GM12878 (cell line): ENCODE data around the gene FAN1. TPM values are rescaled to one million over a fixed set of nuclear protein-coding genes. Genes with fewer than 3 reads are reported as not detected.

Experiments
- ATAC-seq: fragments of 200-7000 bp; cut with Tn5 transposase; 3 replicates; pipeline ENCODE4 v1.9.1; 2020; ENCODE audit warnings: mild to moderate bottlenecking, moderate library complexity
- BruUV-seq: library from RNA; stranded (reverse); fragments of 400-500 nt; replicated peaks from 2 replicates; lab custom pipeline; 2021; lab: Mats Ljungman, UMichigan
- CTCF ChIA-PET: fragments of 300-600 bp; sonication (Branson Sonifier 250); formaldehyde crosslinking; extraction: SDS; loops from one replicate; lab custom pipeline; 2021; ENCODE audit warnings: inconsistent platforms; lab: Yijun Ruan, JAX
- POLR2A ChIA-PET: fragments of 350-600 bp; formaldehyde crosslinking; extraction: SDS; loops from one replicate; lab custom pipeline; 2021; ENCODE audit warnings: inconsistent platforms; lab: Charles Lee
- RAD21 ChIA-PET: fragments of 300-600 bp; sonication (Branson Sonifier 250); formaldehyde crosslinking; loops from one replicate; lab custom pipeline; 2023; ENCODE audit warnings: antibody characterized with exemption; ENCODE audit not compliant: unreplicated experiment; lab: Charles Lee
- SMC1A ChIA-PET: fragments of 300-600 bp; sonication (Branson Sonifier 250); formaldehyde crosslinking; loops from one replicate; lab custom pipeline; 2023; ENCODE audit not compliant: unreplicated experiment, uncharacterized antibody; lab: Charles Lee
- DNase-seq: peaks from one replicate; pipeline ENCODE4 v3.0.0-alpha.2; 2011; ENCODE audit warnings: low read depth, low spot score
- FAIRE-seq: peaks from 3 replicates; lab custom pipeline; 2011; peaks lifted over from hg19 to GRCh38; lab: Jason Lieb, UNC
- H2AFZ ChIP-seq: 2 replicates; pipeline ENCODE4 v1.6.0; 2011; ENCODE audit warnings: low read depth, low read length, control low read depth; ENCODE audit not compliant: control insufficient read depth
- H3K27ac ChIP-seq: 2 replicates; pipeline ENCODE4 v1.5.1; 2011; ENCODE audit warnings: control low read depth; ENCODE audit not compliant: control insufficient read depth, insufficient read depth
- H3K27me3 ChIP-seq, 2 experiments: replicated peaks in 1 of 2; 2 replicates each; pipeline versions ENCODE4 v1.6.0 to v1.6.1; 2011; ENCODE audit warnings: low read length in 1 of 2; ENCODE audit not compliant: control insufficient read depth in 2 of 2, insufficient read depth in 2 of 2
- H3K36me3 ChIP-seq, 2 experiments: 2 replicates each; pipeline ENCODE4 v1.5.1; 2011; ENCODE audit warnings: low read length in 1 of 2; ENCODE audit not compliant: control insufficient read depth in 2 of 2, insufficient read depth in 2 of 2
- H3K4me1 ChIP-seq: 2 replicates; pipeline ENCODE4 v1.6.1; 2011; ENCODE audit warnings: mild to moderate bottlenecking, low read length, moderate library complexity, mixed read lengths; ENCODE audit not compliant: control insufficient read depth, insufficient read depth
- H3K4me2 ChIP-seq: 2 replicates; pipeline ENCODE4 v1.6.0; 2011; ENCODE audit warnings: control low read depth; ENCODE audit not compliant: control insufficient read depth, insufficient read depth
- H3K4me3 ChIP-seq: fragments of 200-600 bp; sonication (generic); 2 replicates; pipeline ENCODE4 v1.5.1; 2016
- H3K79me2 ChIP-seq: 2 replicates; pipeline ENCODE4 v1.6.0; 2011; ENCODE audit warnings: low read length; ENCODE audit not compliant: control insufficient read depth, insufficient read depth
- H3K9ac ChIP-seq: 2 replicates; pipeline ENCODE4 v1.8.0; 2011; ENCODE audit warnings: low read length, control low read depth, mixed read lengths; ENCODE audit not compliant: control insufficient read depth, insufficient read depth
- H3K9me3 ChIP-seq: replicated peaks from 3 replicates; pipeline ENCODE4 v1.5.1; 2011; ENCODE audit warnings: mild to moderate bottlenecking, low read length; ENCODE audit not compliant: control insufficient read depth, insufficient read depth
- H4K20me1 ChIP-seq: 2 replicates; pipeline ENCODE4 v1.6.0; 2011; ENCODE audit not compliant: control insufficient read depth, insufficient read depth
- BCLAF1 ChIP-seq: fragments of 450-650 bp; IDR thresholded peaks from 2 replicates; pipeline ENCODE4 v1.6.1; 2017; ENCODE audit warnings: antibody characterized with exemption, mild to moderate bottlenecking, moderate library complexity
- ESRRA ChIP-seq: IDR thresholded peaks from 2 replicates; pipeline ENCODE4 v1.6.1; 2012; ENCODE audit warnings: mild to moderate bottlenecking, low read length, improper control_type of control experiment
- GATAD2B ChIP-seq: fragments of 450-650 bp; conservative IDR thresholded peaks from 2 replicates; pipeline ENCODE4 v1.6.1; 2017; ENCODE audit warnings: low read depth, mild to moderate bottlenecking, moderate library complexity
- MXI1 ChIP-seq: fragments of 150-350 bp; IDR thresholded peaks from 2 replicates; pipeline ENCODE4 v1.6.1; 2011; ENCODE audit warnings: low read depth, mild to moderate bottlenecking, inconsistent platforms, low read length, improper control_type of control experiment
- ZSCAN29 ChIP-seq: fragments of 450-650 bp; IDR thresholded peaks from 2 replicates; pipeline ENCODE4 v1.6.1; 2017; ENCODE audit warnings: mild to moderate bottlenecking, moderate library complexity
- WGBS: methylation state at CpG from one replicate; pipeline ENCODE4 v1.1.6; 2016; ENCODE audit warnings: low lambda C conversion rate; ENCODE audit not compliant: insufficient replicate concordance, insufficient coverage; ENCODE audit errors: missing lambda C conversion rate; 5-methylcytosine and 5-hydroxymethylcytosine counted together
- in situ Hi-C: fragments of 300-500 bp; cut with MboI; formaldehyde crosslinking; loops from 9 replicates; pipeline ENCODE4 v1.14.3; 2018; ENCODE audit warnings: mixed read lengths
- intact Hi-C: fragments of 100-400 bp; cut with micrococcal nuclease; formaldehyde crosslinking; loops from one replicate; pipeline ENCODE4 v1.14.2; 2022; ENCODE audit not compliant: unreplicated experiment
- polyA plus RNA-seq, 11 experiments: library from polyadenylated mRNA; depleted of rRNA in 4 of 11; unstranded in 6 of 11; stranded (reverse) in 5 of 11; fragments of >200 nt; fragmentation: Nextera tagmentation in 4 of 11; fragmentation: Illumina TruSeq in 1 of 11; extraction: Ambion mirVana in 4 of 11; extraction: Trizol in 1 of 11; gene quantifications; 1 replicate in 1 of 11; 2 replicates in 10 of 11; pipeline versions ENCODE4 v1.2.1 to v1.2.3, GENCODE V29; 2011 to 2016; ENCODE audit warnings: inconsistent platforms in 2 of 11, missing spikeins in 2 of 11, low read depth in 1 of 11
- total RNA-seq, 4 experiments: library from RNA; depleted of rRNA in 3 of 4; stranded (reverse); fragments of >200 nt in 3 of 4; fragmentation: Illumina TruSeq in 1 of 4; extraction: Trizol in 1 of 4; gene quantifications; 2 replicates each; pipeline versions ENCODE4 v1.2.1 to v1.2.3, GENCODE V29; 2013 to 2021

Gene FAN1
- total and polyA plus RNA-seq, 10 of the 15 experiments (the other 5 are each of a cell fraction or from before 2014, with no cell fraction given), result 0.55 to 18.6 (median 12.6) TPM

DNA sequence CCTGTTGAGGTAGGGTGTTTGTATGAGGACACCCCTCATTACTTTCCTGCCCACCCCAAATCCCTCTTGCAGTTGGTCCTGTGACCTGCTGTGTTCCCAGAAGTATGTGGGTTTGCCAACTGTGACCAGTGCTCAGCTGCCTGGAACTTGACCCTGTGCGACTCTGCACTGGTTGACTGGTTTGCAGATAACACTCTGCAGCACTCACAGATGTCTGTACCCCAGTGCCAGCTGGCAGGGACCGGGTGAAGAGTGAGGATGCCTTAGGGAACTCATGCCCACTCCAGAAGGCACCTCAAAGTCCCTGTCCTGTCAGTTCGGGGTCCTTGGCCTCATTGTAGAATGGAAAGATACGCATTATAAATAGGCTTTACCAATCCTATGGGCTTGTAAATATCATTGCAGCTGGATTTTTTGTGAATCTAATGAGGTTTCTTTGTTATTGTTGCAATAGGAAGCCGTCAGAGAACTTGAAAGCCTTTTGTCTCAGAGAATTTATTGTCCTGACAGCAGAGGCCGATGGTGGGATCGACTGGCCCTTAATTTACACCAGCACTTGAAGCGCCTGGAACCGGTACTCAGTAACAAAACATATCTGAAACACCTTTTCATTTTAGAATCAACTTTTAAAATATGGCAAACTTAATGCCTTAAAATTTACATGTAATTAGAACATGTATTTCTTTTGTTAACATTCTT lies 18.2 kb downstream of the FAN1 start (continued):
- TF ChIP-seq BCLAF1, result no peak
- TF ChIP-seq ZSCAN29, result no peak

GRCh38 chr15:30922480-30923311 lies 19.0 kb downstream of the FAN1 start:
- 96% methylated on average over 14 of the region's 14 CpGs for WGBS
- Histone ChIP-seq H3K27ac (no peak overlapping the region), H3K9ac (no peak overlapping the region), H3K4me2 (no peak overlapping the region), H3K9me3 (no peaks in the 10 kb centered on the region), H3K36me3 (peaks cover 13 to 32% of the 10 kb centered on the region in 2 experiments), H3K4me3 (no peak overlapping the region), H3K79me2 (no peaks in the 10 kb centered on the region), H3K27me3 (no peaks in the 10 kb centered on the region), H3K4me1 (peaks cover 19% of the 10 kb centered on the region), H2AFZ (no peak overlapping the region), H4K20me1 (no peaks in the 10 kb centered on the region; the same call in 1 of the 2 replicates)
- SMC1A ChIA-PET, result interaction anchor here (1.7 kb wide), 1 partner anchor 28 kb away, joined by 4 read pairs; no protein-coding TSS in a partner anchor
- CTCF ChIA-PET, result no interaction called here
- ATAC-seq (no peak), FAIRE-seq (no peak), DNase-seq (no peak)
- intact Hi-C loops, result loop anchor here (5.0 kb wide), 1 partner anchor 50 kb away; no protein-coding TSS in a partner anchor
- in situ Hi-C loops, result no loop called here
- no TSS peak for BruUV-seq
- TF ChIP-seq GATAD2B, result no peak
- TF ChIP-seq ESRRA, result no peak
- no peak for TF ChIP-seq MXI1
- POLR2A ChIA-PET, result no interaction called here
- RAD21 ChIA-PET, result interaction anchor here (0.9 kb wide), 1 partner anchor 207 kb away, joined by 3 read pairs; no protein-coding TSS in a partner anchor
